NCI-H1417 (cell line): Measurements from ENCODE around the gene OGFR.

Source experiments
- DNase-seq, 3 experiments: peaks; one replicate each; lab custom pipeline; 2025; lab: John Stamatoyannopoulos, UW

Gene OGFR

GRCh38 chr20:62825986-62826645 lies 21.5 kb downstream of the OGFR start:
- no peak for DNase-seq

DNA sequence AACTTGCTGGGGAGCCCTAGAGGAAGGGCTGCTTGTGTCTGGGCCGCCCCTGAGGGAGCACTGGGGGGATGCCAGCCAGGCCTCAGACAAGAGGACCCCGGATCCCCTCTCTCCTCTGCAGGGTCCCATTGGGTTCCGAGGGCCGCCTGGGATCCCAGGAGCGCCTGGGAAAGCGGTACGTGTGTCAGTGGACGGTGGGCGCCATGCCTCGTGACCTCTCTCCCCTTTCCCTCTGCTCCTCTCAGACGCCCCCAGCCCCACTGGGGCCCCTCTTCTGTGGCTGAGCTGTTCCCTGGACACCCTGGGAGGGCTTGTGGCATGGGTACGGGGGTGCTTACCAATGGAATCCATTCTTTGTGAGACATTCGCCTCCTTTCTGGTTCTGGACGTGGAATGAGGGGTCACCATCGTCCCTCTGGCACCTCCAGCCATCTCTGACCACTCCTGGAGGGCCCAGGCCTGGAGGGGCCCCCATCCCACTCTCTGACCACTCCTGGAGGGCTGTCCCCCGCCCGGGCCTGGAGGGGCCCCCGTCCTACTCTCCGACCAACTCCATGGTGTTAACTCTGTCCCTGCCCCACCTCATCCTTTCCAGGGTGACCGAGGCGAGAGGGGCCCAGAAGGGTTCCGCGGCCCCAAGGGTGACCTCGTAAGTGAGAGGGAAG lies 22.1 kb downstream of the OGFR start:
- DNase-seq: no peak

DNA sequence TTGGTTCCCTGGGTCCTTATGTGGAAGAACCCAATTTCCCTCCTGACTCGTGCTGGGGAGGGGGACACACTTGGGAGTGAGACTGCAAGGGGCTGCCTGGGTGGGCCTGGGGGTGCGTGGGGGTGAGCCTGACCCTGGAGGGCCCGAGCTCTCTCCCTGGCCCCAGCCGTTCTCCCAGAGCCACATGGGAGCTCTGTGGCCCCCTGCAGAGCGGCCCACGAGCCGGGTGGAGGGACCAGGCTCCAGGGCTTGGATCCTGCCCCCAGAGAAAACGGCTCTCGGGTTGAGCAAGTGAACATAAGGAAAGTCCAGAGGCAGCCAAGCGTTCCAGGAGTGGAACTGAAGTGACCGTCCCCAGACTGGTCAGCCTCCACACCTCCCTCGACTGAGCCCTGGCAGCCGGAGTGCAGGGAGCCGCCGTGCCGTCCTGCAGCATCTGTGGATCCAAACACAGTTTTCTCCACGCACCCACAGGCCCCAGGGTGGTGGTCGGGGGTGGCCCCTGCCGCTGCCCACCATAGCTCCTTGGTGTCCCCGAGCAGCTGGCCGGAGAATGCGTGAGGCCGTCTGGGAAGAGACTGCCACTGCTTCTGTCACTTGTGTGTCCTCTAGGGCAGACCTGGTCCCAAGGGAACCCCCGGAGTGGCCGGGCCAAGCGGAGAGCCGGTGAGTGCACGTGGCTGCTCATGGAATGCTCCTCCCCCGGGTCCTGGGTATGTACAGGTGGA lies 22.8 kb downstream of the OGFR start:
- DNase-seq: peak in 2 of 3 experiments; percentile 25 to 29

- no peak for DNase-seq
These were observed 23.4 kb downstream of the OGFR start for GRCh38 chr20:62828051-62828450.

GRCh38 chr20:62828511-62829230 lies 24.0 kb downstream of the OGFR start:
- no peak for DNase-seq

GRCh38 chr20:62829231-62830230 lies 24.9 kb downstream of the OGFR start:
- DNase-seq: no peak

DNA sequence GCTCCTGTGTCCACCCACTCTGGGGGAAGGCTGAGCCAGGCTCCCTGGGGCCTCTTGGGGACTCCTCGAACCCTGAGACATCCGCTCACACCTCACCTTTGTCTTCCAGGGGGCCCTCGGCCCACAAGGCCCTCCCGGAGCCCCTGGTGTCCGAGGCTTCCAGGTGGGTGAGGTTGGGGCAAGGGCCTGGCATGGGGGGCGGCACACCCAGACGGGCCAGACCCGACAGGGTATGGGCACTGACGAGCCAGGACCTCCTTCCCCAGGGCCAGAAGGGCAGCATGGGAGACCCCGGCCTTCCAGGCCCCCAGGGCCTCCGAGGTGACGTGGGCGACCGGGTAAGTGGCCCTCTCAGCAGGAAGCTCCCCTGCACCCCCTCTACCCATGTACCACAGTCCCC lies 25.6 kb downstream of the OGFR start:
- DNase-seq: no peak

DNA sequence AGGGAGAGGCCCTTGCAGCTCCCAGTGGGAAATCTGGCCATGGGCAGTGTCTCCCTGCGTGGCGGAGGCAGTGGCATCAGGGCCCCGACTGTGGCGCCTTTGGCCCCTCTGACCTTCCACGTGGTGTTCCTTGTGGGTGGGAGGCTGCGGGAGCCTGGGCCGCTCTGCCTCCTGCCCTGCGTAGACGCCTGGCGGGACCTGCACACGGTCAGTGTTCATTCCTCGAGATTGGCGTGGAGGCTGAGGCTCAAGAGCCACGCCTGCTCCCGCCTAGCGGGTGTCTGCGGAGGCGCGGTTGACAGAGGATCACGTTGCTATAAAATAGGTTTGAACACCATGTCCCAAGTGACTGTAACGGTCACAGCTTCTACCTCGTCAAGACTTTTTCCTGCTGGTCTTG lies 26.2 kb downstream of the OGFR start:
- no peak for DNase-seq

- no peak for DNase-seq
These were observed 26.7 kb downstream of the OGFR start for GRCh38 chr20:62831361-62831788.

DNA sequence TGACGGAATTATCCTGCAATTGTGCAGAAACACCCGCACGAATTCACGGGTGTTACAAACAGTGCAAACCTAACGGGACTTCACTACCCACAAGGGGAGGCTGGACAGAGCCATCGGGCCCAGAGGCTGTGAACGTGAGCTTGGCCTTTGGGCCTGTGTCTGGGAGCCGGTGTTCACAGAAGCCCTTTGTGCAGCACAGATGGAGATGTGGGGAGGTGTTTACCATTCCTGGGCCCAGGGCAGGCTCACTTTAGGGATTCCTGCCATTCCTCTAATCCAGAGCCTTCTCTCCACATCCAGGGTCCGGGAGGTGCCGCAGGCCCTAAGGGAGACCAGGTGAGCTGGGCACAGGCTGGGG lies 27.2 kb downstream of the OGFR start:
- DNase-seq: no peak

DNA sequence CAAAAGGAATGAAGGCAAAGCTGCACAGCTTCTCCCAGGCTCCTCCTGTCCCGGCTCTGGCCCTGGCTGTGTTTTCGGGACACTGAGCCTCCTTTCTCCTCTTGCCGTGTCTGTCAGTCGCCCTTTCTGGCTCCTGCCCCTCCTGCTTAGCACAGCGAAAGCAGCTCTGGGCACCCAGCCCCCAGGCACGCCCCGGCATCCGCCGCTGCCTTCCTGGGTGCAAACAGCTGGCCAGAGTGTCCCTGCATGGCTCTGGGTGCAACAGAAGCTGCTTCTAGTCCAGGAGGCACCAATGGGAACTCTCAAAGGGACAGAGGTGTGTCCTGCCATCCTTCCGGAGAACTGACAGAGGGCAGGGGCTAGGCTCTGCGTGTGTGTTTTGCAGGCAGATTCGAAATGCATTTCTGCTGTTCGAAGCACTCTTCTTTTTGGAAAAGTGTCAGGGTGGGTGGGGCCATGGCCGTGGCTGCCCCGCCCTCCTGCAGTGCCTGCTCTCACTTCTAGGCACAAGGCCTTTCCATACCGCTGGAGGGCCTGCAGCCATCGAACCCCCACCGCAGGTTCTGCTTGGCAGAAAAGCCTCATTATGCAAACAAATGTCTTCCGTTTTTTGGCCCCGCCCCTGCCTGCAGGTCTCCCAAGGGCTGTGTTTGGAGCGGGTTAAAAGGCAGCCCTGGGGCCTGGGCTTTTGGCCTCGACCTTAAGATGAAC lies 27.7 kb downstream of the OGFR start:
- peak in 2 of 3 experiments; percentile 33 to 48 for DNase-seq

DNA sequence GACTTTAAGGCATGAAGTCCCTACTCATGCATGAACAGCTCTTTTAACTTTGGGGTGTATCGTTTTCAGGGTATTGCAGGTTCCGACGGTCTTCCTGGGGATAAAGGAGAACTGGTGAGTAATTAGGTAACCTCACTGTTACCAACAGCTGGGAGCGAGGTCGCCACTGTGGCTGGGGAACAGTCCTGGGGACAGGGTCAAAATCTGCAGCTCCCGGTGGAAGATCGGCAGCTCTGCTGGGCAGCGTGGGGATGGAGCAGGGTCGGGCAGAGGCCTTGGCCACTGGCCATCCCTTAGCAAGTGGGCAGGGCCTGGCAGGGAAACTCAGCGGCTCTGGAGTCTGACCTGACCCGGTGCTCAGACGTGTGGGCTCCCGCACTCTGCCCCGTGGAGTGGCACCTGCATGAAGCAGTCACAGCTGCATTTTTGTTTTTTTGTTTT lies 28.3 kb downstream of the OGFR start:
- no peak for DNase-seq

- DNase-seq: peak in 1 of 3 experiments; percentile 44
These were observed 30.5 kb downstream of the OGFR start for GRCh38 chr20:62834967-62835730.

GRCh38 chr20:62835931-62836861 lies 31.6 kb downstream of the OGFR start:
- DNase-seq: no peak

- no peak for DNase-seq
These were observed 32.4 kb downstream of the OGFR start for GRCh38 chr20:62836967-62837490.

GRCh38 chr20:62837790-62838127 lies 33.1 kb downstream of the OGFR start:
- DNase-seq: no peak

DNA sequence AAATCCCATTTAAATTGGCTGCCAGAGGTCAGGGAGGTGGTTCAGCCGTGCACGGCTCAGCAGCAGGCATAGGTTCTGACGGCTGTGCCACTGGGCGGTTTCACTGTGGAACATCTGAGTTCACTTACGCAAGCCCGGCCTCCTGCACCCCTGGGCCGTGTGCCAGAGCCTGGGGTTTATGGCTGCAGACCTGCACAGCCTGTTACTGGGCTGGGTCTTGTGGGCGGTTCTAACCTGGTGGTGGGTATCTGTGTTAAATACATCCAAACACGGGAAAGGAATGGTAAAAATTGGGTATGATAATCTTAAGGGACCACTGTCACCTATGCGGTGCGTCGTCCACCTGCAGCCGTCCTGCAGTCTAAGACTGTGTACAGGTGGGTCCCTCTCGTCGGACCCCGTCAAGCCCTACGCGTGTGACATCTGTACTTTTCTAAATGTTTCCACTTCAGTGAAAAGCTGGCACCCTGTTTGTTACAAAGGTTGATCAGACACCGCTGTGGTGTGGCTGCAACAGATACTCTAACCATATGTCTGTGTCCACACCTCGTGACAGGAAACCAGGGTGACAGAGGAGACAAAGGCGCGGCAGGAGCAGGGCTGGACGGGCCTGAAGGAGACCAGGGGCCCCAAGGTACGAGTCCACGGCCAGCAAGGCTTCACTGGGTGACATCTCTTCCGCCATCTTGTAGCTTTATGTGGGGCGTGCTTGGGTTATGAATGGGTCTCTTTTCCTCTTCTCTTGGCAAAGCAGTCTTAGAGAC lies 33.7 kb downstream of the OGFR start:
- DNase-seq: no peak

DNA sequence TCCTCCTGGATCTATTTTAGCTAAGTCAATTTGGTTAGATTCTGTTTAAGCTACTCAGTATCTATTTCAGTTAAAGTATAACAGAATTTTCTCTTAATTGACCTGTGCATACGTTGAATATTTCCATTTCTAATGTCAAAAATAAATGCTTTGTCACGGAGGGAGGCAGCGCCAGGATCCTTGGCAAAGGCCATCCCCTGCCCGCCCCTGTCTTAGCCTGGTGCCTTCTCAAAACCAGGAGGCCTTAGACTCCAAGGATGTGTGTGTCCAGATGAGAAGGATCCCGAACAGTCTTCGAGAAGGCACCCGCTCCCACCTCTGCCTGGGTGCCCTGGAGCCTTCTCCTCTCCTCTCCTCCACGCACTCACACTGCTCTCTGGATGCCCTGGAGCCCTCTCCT lies 34.6 kb downstream of the OGFR start:
- no peak for DNase-seq
